Loucy (cell line): ENCODE data around the gene DHRS7C.

Experiments used
- H2AFZ ChIP-seq: fragments of 200-600 bp; sonication (generic); 2 replicates; pipeline ENCODE4 v1.6.0; 2016; ENCODE audit warnings: antibody characterized with exemption, mild to moderate bottlenecking, low read length, moderate library complexity
- H3F3A ChIP-seq: fragments of 200-600 bp; 2 replicates; pipeline ENCODE4 v1.6.0; 2016; ENCODE audit warnings: antibody characterized with exemption, low read depth, mild to moderate bottlenecking
- H3K27me3 ChIP-seq: fragments of 200-600 bp; sonication (generic); 2 replicates; pipeline ENCODE4 v1.6.1; 2014; ENCODE audit warnings: low read length, mild to moderate bottlenecking; ENCODE audit not compliant: insufficient read depth, poor library complexity, severe bottlenecking
- H3K36me3 ChIP-seq: fragments of 200-600 bp; sonication (generic); 2 replicates; pipeline ENCODE4 v1.6.1; 2016; ENCODE audit warnings: low read length; ENCODE audit not compliant: insufficient read depth
- H3K4me1 ChIP-seq: fragments of 200-600 bp; sonication (generic); 2 replicates; pipeline ENCODE4 v1.5.1; 2014; ENCODE audit warnings: low read length, mild to moderate bottlenecking; ENCODE audit not compliant: insufficient read depth, poor library complexity, severe bottlenecking
- H3K4me2 ChIP-seq: fragments of 200-600 bp; sonication (generic); 2 replicates; pipeline ENCODE4 v1.6.0; 2014; ENCODE audit warnings: antibody characterized with exemption, low read length, low read depth, mild to moderate bottlenecking; ENCODE audit not compliant: poor library complexity, severe bottlenecking
- H3K4me3 ChIP-seq: fragments of 200-600 bp; sonication (generic); 2 replicates; pipeline ENCODE4 v1.5.1; 2014; ENCODE audit warnings: low read length, mild to moderate bottlenecking, mixed read lengths; ENCODE audit not compliant: poor library complexity, severe bottlenecking
- H3K79me2 ChIP-seq: fragments of 200-600 bp; sonication (generic); 2 replicates; pipeline ENCODE4 v1.6.1; 2014; ENCODE audit warnings: low read length; ENCODE audit not compliant: insufficient read depth
- H3K9ac ChIP-seq: fragments of 200-600 bp; sonication (generic); 2 replicates; pipeline ENCODE4 v1.6.0; 2014; ENCODE audit warnings: mild to moderate bottlenecking, low read depth, low read length, moderate library complexity; ENCODE audit not compliant: poor library complexity, severe bottlenecking
- H3K9me2 ChIP-seq: fragments of 200-600 bp; sonication (generic); replicated peaks from 2 replicates; pipeline ENCODE4 v1.6.1; 2016; ENCODE audit warnings: low read depth, low read length, mixed read lengths
- H3K9me3 ChIP-seq: fragments of 200-600 bp; sonication (generic); 2 replicates; pipeline ENCODE4 v1.6.1; 2014; ENCODE audit warnings: mild to moderate bottlenecking, antibody characterized with exemption, low read length, low read depth; ENCODE audit not compliant: insufficient read depth
- H4K20me1 ChIP-seq: fragments of 200-600 bp; sonication (generic); 2 replicates; pipeline ENCODE4 v1.6.0; 2014; ENCODE audit warnings: antibody characterized with exemption, low read length, mild to moderate bottlenecking; ENCODE audit not compliant: insufficient read depth, poor library complexity, severe bottlenecking
- CTCF ChIP-seq: fragments of 200-600 bp; sonication (generic); conservative IDR thresholded peaks from 2 replicates; pipeline ENCODE4 v1.5.1; 2014; ENCODE audit warnings: mild to moderate bottlenecking, antibody characterized with exemption, low read length
- EZH2phosphoT487 ChIP-seq: fragments of 200-600 bp; IDR thresholded peaks from 2 replicates; pipeline ENCODE4 v1.6.1; 2018; ENCODE audit warnings: antibody characterized with exemption, mild to moderate bottlenecking, moderate library complexity, borderline replicate concordance

The DHRS7C gene

GRCh38 chr17:9814337-9814945, 23.0 kb upstream of the DHRS7C start:
- H2AFZ ChIP-seq, result no peak overlapping the region
- H3F3A ChIP-seq, result no peaks in the 10 kb centered on the region
- no peaks in the 10 kb centered on the region for H3K9me2 ChIP-seq
- H3K36me3 ChIP-seq, result no peaks in the 10 kb centered on the region
- TF ChIP-seq CTCF (no peak), EZH2phosphoT487 (no peak)
- no peaks in the 10 kb centered on the region for H4K20me1 ChIP-seq
- H3K79me2 ChIP-seq, result no peaks in the 10 kb centered on the region
- no peak overlapping the region for H3K9ac ChIP-seq
- no peaks in the 10 kb centered on the region for H3K27me3 ChIP-seq
- no peak overlapping the region for H3K4me3 ChIP-seq
- H3K9me3 ChIP-seq, result no peaks in the 10 kb centered on the region
- H3K4me2 ChIP-seq, result no peak overlapping the region
- no peaks in the 10 kb centered on the region for H3K4me1 ChIP-seq

GRCh38 chr17:9813166-9813565, 21.8 kb upstream of the DHRS7C start:
- Histone ChIP-seq H3F3A (no peaks in the 10 kb centered on the region), H3K9me3 (no peaks in the 10 kb centered on the region), H3K4me2 (no peak overlapping the region), H3K4me3 (no peak overlapping the region), H4K20me1 (no peaks in the 10 kb centered on the region), H2AFZ (no peak overlapping the region), H3K36me3 (no peaks in the 10 kb centered on the region), H3K79me2 (no peaks in the 10 kb centered on the region), H3K27me3 (no peaks in the 10 kb centered on the region), H3K9me2 (no peaks in the 10 kb centered on the region), H3K4me1 (no peaks in the 10 kb centered on the region), H3K9ac (no peak overlapping the region)
- TF ChIP-seq EZH2phosphoT487 (no peak), CTCF (no peak)

GRCh38 chr17:9811537-9811936, 20.1 kb upstream of the DHRS7C start:
- no peaks in the 10 kb centered on the region for H3K79me2 ChIP-seq
- no peaks in the 10 kb centered on the region for H3K4me1 ChIP-seq
- no peaks in the 10 kb centered on the region for H3K27me3 ChIP-seq
- TF ChIP-seq CTCF, result no peak
- no peak for TF ChIP-seq EZH2phosphoT487
- no peak overlapping the region for H3K9ac ChIP-seq
- H2AFZ ChIP-seq, result no peak overlapping the region
- H3K4me2 ChIP-seq, result no peak overlapping the region
- H4K20me1 ChIP-seq, result no peaks in the 10 kb centered on the region
- H3K36me3 ChIP-seq, result no peaks in the 10 kb centered on the region
- no peak overlapping the region for H3K4me3 ChIP-seq
- H3F3A ChIP-seq, result no peaks in the 10 kb centered on the region
- no peaks in the 10 kb centered on the region for H3K9me3 ChIP-seq
- H3K9me2 ChIP-seq, result no peaks in the 10 kb centered on the region
